Spleen (tissue), 11 donors: ENCODE results near the gene PCSK6. TPM values are rescaled to one million over a fixed set of nuclear protein-coding genes. Genes with fewer than 3 reads are reported as not detected.

Experiments used
- DNase-seq: peaks from one replicate; pipeline ENCODE4 v3.0.0-alpha.2; 2020
- H3K27ac ChIP-seq, 8 donors: fragments of 200-600 bp; sonication (generic) in 7 of 8; 1 replicate in 4 of 8; 2 replicates in 4 of 8; pipeline versions ENCODE4 v1.5.0 to v1.8.0; 2016 to 2021; ENCODE audit warnings: inconsistent platforms in 4 of 8, mild to moderate bottlenecking in 4 of 8, moderate library complexity in 1 of 8
- H3K27me3 ChIP-seq, 7 donors: fragments of 200-600 bp; sonication (generic) in 6 of 7; replicated peaks in 1 of 7; 1 replicate in 4 of 7; 2 replicates in 3 of 7; pipeline versions ENCODE4 v1.5.0 to v1.8.0; 2016 to 2021; ENCODE audit warnings: inconsistent platforms in 3 of 7, mild to moderate bottlenecking in 1 of 7
- H3K36me3 ChIP-seq, 6 donors: fragments of 200-600 bp; sonication (generic) in 5 of 6; 1 replicate in 4 of 6; 2 replicates in 2 of 6; pipeline versions ENCODE4 v1.5.0 to v1.8.0; 2016 to 2021; ENCODE audit warnings: inconsistent platforms in 2 of 6
- H3K4me1 ChIP-seq, 6 donors: fragments of 200-600 bp; sonication (generic) in 5 of 6; 1 replicate in 3 of 6; 2 replicates in 3 of 6; pipeline versions ENCODE4 v1.5.0 to v1.8.0; 2016 to 2021; ENCODE audit warnings: inconsistent platforms in 3 of 6
- H3K4me3 ChIP-seq, 8 donors: fragments of 200-600 bp; sonication (generic) in 7 of 8; 1 replicate in 4 of 8; 2 replicates in 4 of 8; pipeline versions ENCODE4 v1.5.0 to v1.8.0; 2016 to 2021; ENCODE audit warnings: inconsistent platforms in 4 of 8, mild to moderate bottlenecking in 4 of 8, moderate library complexity in 2 of 8
- H3K9me3 ChIP-seq, 8 donors: fragments of 200-600 bp; sonication (generic) in 7 of 8; 1 replicate in 4 of 8; 2 replicates in 4 of 8; pipeline versions ENCODE4 v1.5.0 to v1.8.0; 2016 to 2021; ENCODE audit warnings: inconsistent platforms in 4 of 8
- POLR2A ChIP-seq, 3 donors: fragments of 450-650 bp; IDR thresholded peaks; one replicate each; pipeline ENCODE4 v1.5.1; 2017; ENCODE audit warnings: antibody characterized with exemption in 3 of 3, mild to moderate bottlenecking in 1 of 3
- POLR2AphosphoS5 ChIP-seq, 3 donors: sonication (generic); formaldehyde crosslinking; IDR thresholded peaks; one replicate each; pipeline ENCODE4 v1.5.1; 2017; ENCODE audit warnings: antibody characterized with exemption in 3 of 3
- WGBS, 5 donors: extraction: QIAGEN DNeasy Blood & Tissue Kit in 3 of 5; methylation state at CpG; one replicate each; pipeline versions ENCODE4 v1.1.5 to v1.1.7; 2013 to 2018; 5-methylcytosine and 5-hydroxymethylcytosine counted together
- intact Hi-C: fragments of 100-400 bp; cut with DNase I; formaldehyde crosslinking; loops from one replicate; pipeline ENCODE4 v1.15.0; 2023; ENCODE audit warnings: low total_unique reads
- polyA plus RNA-seq, 3 donors: library from polyadenylated mRNA; stranded (reverse); fragments of 200-250 nt; gene quantifications; one replicate each; pipeline ENCODE4 v1.2.1, GENCODE V29; 2013
- total RNA-seq, 7 donors: library from RNA; depleted of rRNA in 3 of 7; stranded (reverse); fragments of >200 nt in 3 of 7; fragmentation: NEBNext Ultra II Directional in 4 of 7; extraction: Animal tissue kit (Norgen Biotek cat#: 25700) in 4 of 7; gene quantifications; one replicate each; pipeline versions ENCODE4 v1.1.0 to v1.2.1, GENCODE V29; 2016 to 2021
- TF ChIP-seq, protein P1 (sequence below), 11 experiments: fragments of 200-600 bp in 7 of 11; fragments of 450-650 bp in 4 of 11; sonication (generic) in 4 of 11; IDR thresholded peaks in 8 of 11; conservative IDR thresholded peaks in 3 of 11; 1 replicate in 7 of 11; 2 replicates in 4 of 11; pipeline versions ENCODE4 v1.4.0 to v1.8.0; 2016 to 2021; ENCODE audit warnings: antibody characterized with exemption in 11 of 11, inconsistent platforms in 4 of 11, mild to moderate bottlenecking in 1 of 11
- donor health status: healthy with polysubstance abuse.
- donor health status: DM: no; HTN: no; CAD: no; lungs with moderate emphysema.
- donor health status: DM: no; HTN: no; CAD: no.
- donor health status: Bipolar disorder and iron deficiency.
- donor health status: healthy.
- donor health status: DM: no; HTN: no; CAD: no.
- donor health status: DM: yes; HTN: yes; CAD: no.

PCSK6 gene
- total and polyA plus RNA-seq, 10 donors, result 10.0 to 403 (median 252) TPM

DNA sequence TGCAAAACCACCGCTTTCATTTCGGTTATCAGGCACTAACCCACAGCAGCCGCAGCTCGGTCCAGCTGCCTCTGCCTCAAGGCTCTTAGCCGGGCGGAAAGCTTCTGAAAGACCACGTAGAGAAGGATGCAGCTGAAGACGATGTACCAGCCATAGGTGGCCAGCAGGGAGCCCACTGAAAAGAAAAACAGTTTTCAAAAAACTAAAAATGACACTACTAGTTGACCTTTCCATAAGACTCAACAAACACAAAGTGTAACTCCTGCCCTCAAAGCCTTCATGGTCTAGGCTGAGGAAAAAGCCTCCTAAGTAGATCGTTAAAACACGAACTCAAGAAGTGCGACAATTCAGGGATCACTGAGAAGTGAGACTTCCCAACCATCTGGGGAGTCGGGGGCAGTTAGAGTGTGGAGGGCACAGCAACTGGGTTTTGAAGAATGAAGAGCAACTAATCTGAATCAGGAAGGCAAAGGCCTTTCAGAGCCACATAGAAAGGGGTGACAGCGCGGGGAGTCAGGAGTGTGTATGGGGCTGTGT is 212.9 kb downstream of the PCSK6 start:
- intact Hi-C loops, result no loop called here
- Histone ChIP-seq H3K27ac (peak overlapping the region; percentile 81 to 95 (median 92)), H3K36me3 (peaks cover 0 to 70% (median 61%) of the 10 kb centered on the region in 6 donors), H3K4me1 (peaks cover 12 to 35% (median 27%) of the 10 kb centered on the region in 6 donors), H3K4me3 (peak overlapping the region; percentile 84 to 99 (median 98)), H3K9me3 (no peaks in the 10 kb centered on the region), H3K27me3 (no peaks in the 10 kb centered on the region)
- WGBS, 5 donors, result 12 to 17% (median 15%) methylated on average over 14 of the region's 14 CpGs
- TF ChIP-seq, protein P1, sequence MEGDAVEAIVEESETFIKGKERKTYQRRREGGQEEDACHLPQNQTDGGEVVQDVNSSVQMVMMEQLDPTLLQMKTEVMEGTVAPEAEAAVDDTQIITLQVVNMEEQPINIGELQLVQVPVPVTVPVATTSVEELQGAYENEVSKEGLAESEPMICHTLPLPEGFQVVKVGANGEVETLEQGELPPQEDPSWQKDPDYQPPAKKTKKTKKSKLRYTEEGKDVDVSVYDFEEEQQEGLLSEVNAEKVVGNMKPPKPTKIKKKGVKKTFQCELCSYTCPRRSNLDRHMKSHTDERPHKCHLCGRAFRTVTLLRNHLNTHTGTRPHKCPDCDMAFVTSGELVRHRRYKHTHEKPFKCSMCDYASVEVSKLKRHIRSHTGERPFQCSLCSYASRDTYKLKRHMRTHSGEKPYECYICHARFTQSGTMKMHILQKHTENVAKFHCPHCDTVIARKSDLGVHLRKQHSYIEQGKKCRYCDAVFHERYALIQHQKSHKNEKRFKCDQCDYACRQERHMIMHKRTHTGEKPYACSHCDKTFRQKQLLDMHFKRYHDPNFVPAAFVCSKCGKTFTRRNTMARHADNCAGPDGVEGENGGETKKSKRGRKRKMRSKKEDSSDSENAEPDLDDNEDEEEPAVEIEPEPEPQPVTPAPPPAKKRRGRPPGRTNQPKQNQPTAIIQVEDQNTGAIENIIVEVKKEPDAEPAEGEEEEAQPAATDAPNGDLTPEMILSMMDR (IDR thresholded peaks at IDR 0.05 in 8 of 11, conservative IDR thresholded peaks at IDR 0.05 in 3 of 11), result peak in 3 of 11 experiments; percentile 43 to 48 (median 43)
- TF ChIP-seq POLR2AphosphoS5 (IDR thresholded peaks at IDR 0.05) (no peak), POLR2A (IDR thresholded peaks at IDR 0.05) (no peak)
- DNase-seq, result no peak

DNA sequence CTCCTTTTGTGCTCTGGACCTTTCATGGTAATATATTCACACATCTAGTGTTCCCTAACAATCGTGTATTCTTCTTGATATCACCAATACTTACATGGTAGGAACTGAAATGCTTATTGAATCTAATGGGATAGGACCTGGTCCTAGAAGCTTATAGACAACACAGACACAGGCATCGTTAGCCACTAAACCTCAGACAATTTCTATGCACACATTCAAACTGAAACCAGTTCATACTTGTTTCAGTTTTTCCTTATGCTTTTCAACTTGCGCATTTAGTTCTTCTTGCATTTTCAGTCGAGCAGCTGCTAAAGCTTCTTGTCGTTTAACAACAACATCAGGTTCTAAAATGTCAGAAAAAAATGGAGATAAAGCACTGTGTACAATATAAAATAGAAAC is 214.5 kb downstream of the PCSK6 start:
- peak overlapping the region in 3 of 8 donors; percentile 16 to 94 (median 91) for H3K27ac ChIP-seq
- H3K27me3 ChIP-seq, result no peaks in the 10 kb centered on the region
- no peak overlapping the region for H3K4me3 ChIP-seq
- H3K36me3 ChIP-seq, result peaks cover 0 to 70% (median 62%) of the 10 kb centered on the region in 6 donors
- intact Hi-C loops, result no loop called here
- H3K9me3 ChIP-seq, result no peaks in the 10 kb centered on the region
- no peak for DNase-seq
- TF ChIP-seq, protein P1 (IDR thresholded peaks at IDR 0.05 in 8 of 11, conservative IDR thresholded peaks at IDR 0.05 in 3 of 11), result no peak
- no peak for TF ChIP-seq POLR2AphosphoS5 (IDR thresholded peaks at IDR 0.05)
- no peak for TF ChIP-seq POLR2A (IDR thresholded peaks at IDR 0.05)
- peaks cover 12 to 35% (median 27%) of the 10 kb centered on the region in 6 donors for H3K4me1 ChIP-seq
- 69 to 81% (median 73%) methylated on average over 5 of the region's 5 CpGs for WGBS, 5 donors

DNA sequence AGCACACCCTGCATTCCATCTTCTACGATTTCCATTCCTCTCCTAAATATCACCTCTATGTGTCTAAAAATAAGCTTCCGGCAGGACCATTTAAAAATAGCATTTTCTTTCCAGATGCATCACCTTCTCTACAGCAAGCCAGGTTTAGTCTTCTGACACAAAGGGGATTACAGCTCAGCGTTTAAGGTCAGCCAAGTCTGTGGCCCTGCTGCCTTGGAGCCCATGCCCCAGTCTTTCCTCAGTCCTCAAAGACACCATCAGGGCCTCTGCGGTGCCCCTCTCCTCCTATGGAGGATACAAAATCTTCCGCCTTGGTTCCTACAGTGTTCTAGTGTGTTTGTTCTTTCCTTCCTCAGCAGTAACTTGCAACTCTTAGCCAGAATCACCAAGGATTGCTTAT is 216.0 kb downstream of the PCSK6 start:
- peaks cover 12 to 35% (median 27%) of the 10 kb centered on the region in 6 donors for H3K4me1 ChIP-seq
- H3K9me3 ChIP-seq, result no peaks in the 10 kb centered on the region
- H3K36me3 ChIP-seq, result peaks cover 0 to 75% (median 63%) of the 10 kb centered on the region in 6 donors
- no peak for DNase-seq
- H3K27ac ChIP-seq, result no peak overlapping the region
- no peak for TF ChIP-seq POLR2A (IDR thresholded peaks at IDR 0.05)
- TF ChIP-seq POLR2AphosphoS5 (IDR thresholded peaks at IDR 0.05), result no peak
- TF ChIP-seq, protein P1 (IDR thresholded peaks at IDR 0.05 in 8 of 11, conservative IDR thresholded peaks at IDR 0.05 in 3 of 11), result no peak
- intact Hi-C loops, result no loop called here
- no peaks in the 10 kb centered on the region for H3K27me3 ChIP-seq
- H3K4me3 ChIP-seq, result no peak overlapping the region
- 73 to 97% (median 88%) methylated on average over 5 of the region's 5 CpGs for WGBS, 5 donors

DNA sequence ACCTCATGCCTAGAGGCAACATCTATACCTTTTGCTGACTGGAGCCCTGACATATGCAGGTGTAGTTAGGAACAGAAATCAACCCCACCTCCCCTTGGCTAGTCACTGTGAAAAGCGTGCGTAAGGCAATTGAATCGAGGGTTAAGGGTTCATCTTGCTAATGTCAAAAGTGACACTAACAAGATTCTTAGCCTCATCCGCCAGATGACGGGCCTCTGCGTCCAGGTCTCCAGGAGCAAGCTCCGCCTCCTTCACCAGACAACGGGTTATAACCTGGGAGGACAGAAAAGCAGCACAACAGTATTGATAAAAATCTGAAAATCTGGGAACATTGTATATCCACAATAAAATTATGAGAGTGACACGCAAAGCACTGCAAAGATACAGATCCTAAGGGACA is 216.9 kb downstream of the PCSK6 start:
- Histone ChIP-seq H3K36me3 (peaks cover 0 to 80% (median 63%) of the 10 kb centered on the region in 6 donors), H3K27ac (no peak overlapping the region), H3K4me1 (peaks cover 12 to 29% (median 20%) of the 10 kb centered on the region in 6 donors), H3K4me3 (no peak overlapping the region), H3K27me3 (no peaks in the 10 kb centered on the region), H3K9me3 (no peaks in the 10 kb centered on the region)
- TF ChIP-seq, protein P1 (IDR thresholded peaks at IDR 0.05 in 8 of 11, conservative IDR thresholded peaks at IDR 0.05 in 3 of 11), result no peak
- no peak for TF ChIP-seq POLR2A (IDR thresholded peaks at IDR 0.05)
- TF ChIP-seq POLR2AphosphoS5 (IDR thresholded peaks at IDR 0.05), result no peak
- intact Hi-C loops, result no loop called here
- 91 to 94% (median 93%) methylated on average over 9 of the region's 9 CpGs for WGBS, 5 donors
- no peak for DNase-seq
